ENCODE measurements around the gene CDH26.
"Not testable (repeated sequence)": the region's sequence is repeated elsewhere in the genome, so short reads cannot be mapped to it uniquely, and the experiment has no call there.

CDH26 gene

DNA sequence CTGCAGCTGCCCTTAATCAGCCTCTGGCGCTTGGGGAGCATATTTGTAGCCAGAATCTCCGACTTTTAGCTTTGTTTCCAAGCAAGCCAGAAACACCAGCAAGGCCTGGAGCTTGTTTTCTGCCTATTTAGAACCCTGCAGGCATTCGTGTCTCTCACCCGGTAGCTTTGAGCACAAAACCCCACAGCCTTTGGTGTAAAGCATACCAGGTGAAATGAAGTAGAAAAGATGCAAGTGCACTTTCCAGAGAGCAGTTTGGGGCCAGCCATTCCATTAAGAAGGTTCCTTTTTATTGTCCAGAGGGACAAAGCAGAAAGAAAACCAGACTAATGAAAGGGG, 17.3 kb upstream of the CDH26 start:
- DNase-seq (ENCODE audit: low read depth in 2 of 2): no peak

GRCh38 chr20:59942245-59942644, 16.0 kb upstream of the CDH26 start:
- DNase-seq (ENCODE audit: low read depth in 2 of 2): no peak

- no peak for DNase-seq (ENCODE audit: low read depth in 2 of 2)
These were observed 13.5 kb upstream of the CDH26 start for GRCh38 chr20:59944726-59945125.

DNA sequence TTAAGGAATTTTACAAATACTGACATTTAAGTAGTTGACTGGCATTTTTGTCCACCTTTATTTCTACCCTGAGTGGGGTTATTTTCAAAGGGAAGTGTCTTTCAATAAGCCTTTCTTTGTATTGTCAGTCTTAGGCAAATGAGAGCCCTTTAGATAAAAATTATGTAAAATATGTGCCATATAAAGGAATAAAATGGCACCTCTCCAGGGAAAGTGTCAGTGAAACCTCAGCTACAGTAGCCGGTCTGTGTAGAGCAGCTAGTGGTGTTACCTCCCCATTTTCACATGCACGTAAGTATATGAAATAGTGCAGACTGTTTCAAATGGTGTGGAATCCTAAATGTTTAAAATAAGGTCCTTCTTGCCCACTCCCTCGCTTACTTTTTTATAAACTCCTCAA, 13.0 kb upstream of the CDH26 start:
- no peak for DNase-seq (ENCODE audit: low read depth in 2 of 2)

DNA sequence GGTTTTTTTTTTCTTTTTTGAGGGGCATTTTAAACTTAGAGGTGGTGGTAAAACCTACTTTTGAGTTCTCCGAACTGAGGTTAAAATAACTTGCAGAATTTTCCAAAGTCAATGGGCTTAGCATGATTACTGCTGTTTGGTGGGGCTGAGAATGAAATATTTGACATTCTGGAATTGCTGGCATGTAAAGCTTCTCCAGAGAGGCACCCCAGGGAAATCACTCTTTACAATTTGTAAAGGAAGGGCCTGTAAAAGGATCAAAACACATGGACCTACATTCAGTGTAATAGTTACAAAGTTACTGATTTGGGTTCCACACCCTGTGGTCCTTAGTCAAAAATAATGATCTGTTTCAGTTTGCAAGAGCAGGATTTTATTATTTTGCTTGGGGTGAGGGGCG, 12.5 kb upstream of the CDH26 start:
- DNase-seq (ENCODE audit: low read depth in 2 of 2): no peak

DNA sequence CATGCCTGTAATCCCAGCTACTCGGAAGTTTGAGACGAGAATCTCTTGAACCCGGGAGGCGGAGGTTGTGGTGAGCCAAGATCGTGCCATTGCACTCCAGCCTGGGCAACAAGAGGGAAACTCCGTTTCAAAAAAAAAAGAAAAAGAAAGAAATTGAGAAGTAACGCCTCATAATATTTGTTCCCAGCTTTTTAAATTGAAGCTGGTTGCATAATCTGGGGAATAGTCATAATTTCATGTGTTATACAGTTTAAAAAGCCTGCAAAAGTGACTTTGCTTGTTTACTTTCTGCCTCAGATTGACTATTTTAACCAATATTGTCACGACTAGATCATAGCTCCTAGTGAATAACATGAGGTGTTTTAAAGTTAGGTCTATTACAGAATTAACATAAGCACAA, 10.8 kb upstream of the CDH26 start:
- DNase-seq (ENCODE audit: low read depth in 2 of 2): no peak

- DNase-seq (ENCODE audit: low read depth in 2 of 2): no peak
These were observed 10.0 kb upstream of the CDH26 start for GRCh38 chr20:59948212-59948611.

DNA sequence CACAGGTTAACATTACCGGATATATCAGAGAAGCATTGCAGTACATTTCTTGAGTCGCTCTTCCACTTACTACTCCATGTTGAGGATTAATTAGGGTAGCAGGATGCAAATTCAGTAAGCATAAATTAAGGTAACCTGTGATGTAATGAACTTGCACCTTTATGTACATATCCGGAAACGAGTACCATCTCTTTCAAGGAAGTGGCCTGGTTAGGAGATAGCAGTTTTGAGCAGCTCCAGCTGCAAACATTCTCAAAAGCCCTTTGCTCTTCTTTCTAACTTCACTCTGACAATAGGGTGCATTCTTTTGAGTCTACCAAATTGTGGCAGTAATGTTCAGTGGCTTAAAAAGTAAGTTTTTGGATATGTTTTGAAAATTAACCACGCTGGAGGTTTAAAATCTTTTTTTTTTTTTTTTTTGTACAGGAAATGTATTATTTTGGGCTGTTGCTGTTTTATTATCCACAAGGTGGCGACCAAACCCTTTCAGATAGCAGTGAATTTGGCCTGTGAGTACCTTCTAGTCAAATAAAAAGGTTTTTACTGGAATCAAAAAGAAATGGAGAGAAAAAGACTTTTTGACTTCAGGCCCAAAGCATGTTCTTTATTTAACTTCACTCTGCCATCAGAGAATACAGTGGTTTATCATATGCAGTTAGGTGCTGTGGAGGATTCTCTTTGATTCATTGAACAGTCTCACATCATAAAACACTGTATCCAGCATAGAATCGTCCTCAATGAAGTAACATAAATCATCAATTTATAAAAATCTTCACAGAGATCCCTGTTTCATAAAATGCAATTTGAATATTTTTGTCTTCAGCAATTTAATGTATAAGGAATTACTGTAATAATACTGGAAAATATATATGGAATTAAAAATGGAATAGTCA, 9.1 kb upstream of the CDH26 start:
- DNase-seq (ENCODE audit: low read depth in 2 of 2): no peak

DNA sequence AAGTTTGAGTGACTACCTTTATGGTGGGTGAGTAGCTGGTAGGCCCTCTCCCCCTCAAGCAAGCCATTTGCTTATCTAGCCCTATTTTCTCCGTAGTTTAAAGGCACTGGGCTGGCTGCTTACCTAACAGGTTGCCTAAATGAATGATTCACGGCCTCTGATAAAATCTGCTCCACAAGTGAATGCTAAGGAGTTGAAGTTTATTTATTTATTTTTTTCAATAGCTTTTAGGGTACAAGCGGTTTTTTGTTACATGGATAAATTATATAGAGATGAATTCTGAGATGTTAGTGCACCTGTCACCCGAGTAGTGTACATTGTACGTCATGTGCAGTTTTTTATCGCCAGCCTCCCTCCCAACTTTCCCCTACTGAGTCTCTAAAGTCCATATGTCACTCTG, 8.3 kb upstream of the CDH26 start:
- no peak for DNase-seq (ENCODE audit: low read depth in 2 of 2)

- DNase-seq (ENCODE audit: low read depth in 2 of 2): no peak
These were observed 3.5 kb upstream of the CDH26 start for GRCh38 chr20:59954718-59955117.

DNA sequence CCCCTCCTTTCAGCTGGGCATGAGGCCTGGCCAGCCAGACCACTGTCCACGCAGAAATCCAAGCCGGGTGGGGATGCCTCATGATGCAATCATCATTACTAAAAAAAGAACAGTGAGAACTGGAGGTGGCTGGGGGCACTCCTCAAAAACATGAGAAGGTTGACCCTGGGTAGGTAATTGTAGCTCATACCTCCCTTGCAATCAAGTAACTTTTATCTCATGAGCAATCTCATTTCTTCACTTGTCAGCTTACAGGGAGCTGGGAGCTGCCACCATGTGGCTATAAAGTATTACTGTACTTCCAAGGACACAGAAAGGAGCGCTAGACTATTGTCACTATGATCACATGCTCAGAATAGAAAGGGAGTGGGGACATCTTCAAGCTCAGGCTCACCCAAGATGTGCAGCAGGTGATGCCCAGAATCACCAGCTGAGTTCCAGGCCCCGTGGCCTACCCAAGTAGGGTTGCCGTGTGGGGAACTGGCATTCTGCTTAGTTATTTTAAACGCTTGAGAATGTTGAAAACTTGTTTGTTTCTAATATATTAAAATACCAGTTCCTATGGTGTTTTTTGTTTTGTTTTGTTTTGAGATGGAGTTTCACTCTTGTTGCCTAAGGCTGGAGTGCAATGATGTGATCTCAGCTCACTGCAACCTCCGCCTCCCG, 3.0 kb upstream of the CDH26 start:
- DNase-seq (ENCODE audit: low read depth in 2 of 2): no peak

DNA sequence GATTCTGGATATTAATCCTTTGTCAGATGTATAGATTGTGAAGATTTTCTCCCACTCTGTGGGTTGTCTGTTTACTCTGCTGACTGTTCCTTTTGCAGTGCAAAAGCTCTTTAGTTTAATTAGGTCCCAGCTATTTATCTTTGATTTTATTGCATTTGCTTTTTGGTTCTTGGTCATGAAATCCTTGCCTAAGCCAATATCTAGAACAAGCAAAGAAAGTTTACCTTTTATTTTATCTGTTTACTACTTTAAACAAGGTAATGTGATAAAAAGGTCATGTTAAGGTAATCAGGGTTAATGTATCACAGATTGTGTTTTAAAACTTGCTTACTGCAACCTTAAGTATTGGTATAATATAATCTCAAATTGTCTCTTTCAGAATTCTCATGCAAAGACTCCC, 655 bp upstream of the CDH26 start:
- DNase-seq (ENCODE audit: low read depth in 2 of 2): not testable (repeated sequence)

- DNase-seq (ENCODE audit: low read depth in 2 of 2): no peak
These were observed 403 bp downstream of the CDH26 start for GRCh38 chr20:59958626-59959025.

DNA sequence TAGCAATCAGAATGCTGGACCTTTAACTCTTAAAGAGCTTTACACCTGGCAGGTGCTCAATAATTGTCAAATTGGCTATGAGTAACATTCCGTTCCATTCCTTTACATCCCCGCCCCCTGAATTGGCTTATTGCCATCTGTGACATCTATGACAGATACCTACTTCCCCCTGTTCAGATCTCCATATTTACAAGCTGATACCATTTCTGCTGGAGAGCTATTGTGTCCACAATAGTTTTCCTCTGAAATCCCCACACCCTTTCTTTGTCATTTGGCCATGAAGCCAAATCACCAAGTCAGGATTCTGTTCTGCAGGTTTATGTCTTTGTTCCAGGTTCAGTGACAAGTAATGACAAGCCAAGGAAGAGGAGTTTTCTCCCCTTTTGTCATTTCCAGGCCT, 3.2 kb downstream of the CDH26 start:
- DNase-seq (ENCODE audit: low read depth in 2 of 2): no peak

GRCh38 chr20:59962155-59962554, 3.9 kb downstream of the CDH26 start:
- no peak for DNase-seq (ENCODE audit: low read depth in 2 of 2)

DNA sequence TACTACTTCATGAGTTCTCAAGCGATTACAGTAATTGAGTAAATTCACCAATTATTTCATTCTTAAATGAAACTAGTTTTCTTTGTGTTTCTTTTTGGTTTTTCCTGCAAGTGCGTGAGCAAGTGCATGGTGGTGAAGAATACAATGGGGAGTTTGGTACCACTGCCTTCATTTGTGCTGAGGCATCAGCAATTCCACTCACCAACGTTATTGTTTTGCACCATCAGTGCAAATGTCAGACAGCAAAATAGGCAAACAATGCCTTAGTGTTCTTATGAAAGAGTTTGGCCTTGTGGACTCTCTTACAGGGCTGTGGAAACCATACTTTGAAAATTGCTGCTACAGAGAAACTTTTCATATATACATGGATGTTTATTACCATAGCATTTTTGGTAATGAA, 8.2 kb downstream of the CDH26 start:
- no peak for DNase-seq (ENCODE audit: low read depth in 2 of 2)

- no peak for DNase-seq (ENCODE audit: low read depth in 2 of 2)
These were observed 13.2 kb downstream of the CDH26 start for GRCh38 chr20:59971428-59971827.

GRCh38 chr20:59972037-59972801, 14.0 kb downstream of the CDH26 start:
- DNase-seq (ENCODE audit: low read depth in 2 of 2): no peak

GRCh38 chr20:59976156-59976782, 18.0 kb downstream of the CDH26 start:
- DNase-seq (ENCODE audit: low read depth in 2 of 2): no peak

DNA sequence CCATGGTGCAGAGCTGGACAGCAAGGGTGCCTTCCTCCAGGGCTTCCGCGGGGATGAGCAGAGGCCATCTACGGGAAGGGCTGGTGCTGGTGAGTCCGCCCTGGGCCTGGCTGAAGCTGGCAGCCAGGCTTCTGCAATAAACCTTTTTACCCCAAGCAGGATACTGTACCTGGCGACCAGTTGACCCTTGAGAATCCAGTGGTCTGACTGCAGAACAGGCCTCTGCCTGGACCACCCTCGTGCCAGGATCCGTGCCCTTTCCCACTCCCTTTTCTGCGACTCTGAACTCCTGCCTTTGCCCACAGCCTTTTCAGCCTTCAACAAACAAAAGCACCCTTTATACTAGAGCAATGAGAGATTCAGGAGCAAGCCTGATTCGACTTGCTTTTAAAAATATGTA, 18.9 kb downstream of the CDH26 start:
- DNase-seq (ENCODE audit: low read depth in 2 of 2): no peak

- DNase-seq (ENCODE audit: low read depth in 2 of 2): no peak
These were observed 24.9 kb downstream of the CDH26 start for GRCh38 chr20:59983076-59983475.

- DNase-seq (ENCODE audit: low read depth in 2 of 2): no peak
These were observed 26.3 kb downstream of the CDH26 start for GRCh38 chr20:59984541-59984940.
